Left ventricle myocardium inferior (tissue), 1 donor: ENCODE data around the gene CIT. TPM values are rescaled to one million over a fixed set of nuclear protein-coding genes. Genes with fewer than 3 reads are reported as not detected.

Experiments
- DNase-seq: peaks from one replicate; pipeline ENCODE4 v3.0.0-alpha.2; 2020
- H3K27ac ChIP-seq: fragments of 200-600 bp; replicated peaks from 2 replicates; pipeline ENCODE4 v1.8.0; 2021
- H3K27me3 ChIP-seq: fragments of 200-600 bp; 2 replicates; pipeline ENCODE4 v1.8.0; 2021; ENCODE audit warnings: low read depth
- H3K36me3 ChIP-seq: fragments of 200-600 bp; 2 replicates; pipeline ENCODE4 v1.8.0; 2021
- H3K4me1 ChIP-seq: fragments of 200-600 bp; 2 replicates; pipeline ENCODE4 v1.8.0; 2021
- H3K4me3 ChIP-seq: fragments of 200-600 bp; 2 replicates; pipeline ENCODE4 v1.8.0; 2021; ENCODE audit warnings: mild to moderate bottlenecking, moderate library complexity
- H3K9me3 ChIP-seq: fragments of 200-600 bp; replicated peaks from 2 replicates; pipeline ENCODE4 v1.8.0; 2021
- CTCF ChIP-seq: fragments of 200-600 bp; IDR thresholded peaks from 2 replicates; pipeline ENCODE4 v1.8.0; 2021; ENCODE audit warnings: antibody characterized with exemption, mild to moderate bottlenecking, borderline replicate concordance
- intact Hi-C: fragments of 100-400 bp; cut with micrococcal nuclease; formaldehyde crosslinking; loops from one replicate; pipeline ENCODE4 v1.11.0; 2022
- total RNA-seq: library from RNA; stranded (reverse); fragmentation: NEBNext Ultra II Directional; extraction: Animal tissue kit (Norgen Biotek cat#: 25700); gene quantifications from one replicate; pipeline ENCODE4 v1.2.1, GENCODE V29; 2021
- donor health status: DM: no; HTN: yes; CAD: no; lungs with severe emphysema.

CIT gene
- total RNA-seq, 1 donor from 2014 or later: 0.96 TPM

- no peak for DNase-seq
- intact Hi-C loops: no loop called here
These were observed 142.0 kb downstream of the CIT start for GRCh38 chr12:119735079-119735478.

GRCh38 chr12:119730381-119730780 is 146.7 kb downstream of the CIT start:
- no peak for TF ChIP-seq CTCF
- Histone ChIP-seq H3K27ac (no peak overlapping the region), H3K4me1 (no peaks in the 10 kb centered on the region), H3K36me3 (no peaks in the 10 kb centered on the region), H3K27me3 (no peaks in the 10 kb centered on the region), H3K4me3 (no peak overlapping the region), H3K9me3 (no peaks in the 10 kb centered on the region)
- DNase-seq: no peak
- intact Hi-C loops: no loop called here

More at GRCh38 chr12:119735079-119735478, 142.0 kb downstream of the CIT start:
- H3K27ac ChIP-seq: no peak overlapping the region
- H3K27me3 ChIP-seq: no peaks in the 10 kb centered on the region
- no peak overlapping the region for H3K4me3 ChIP-seq
- H3K9me3 ChIP-seq: no peaks in the 10 kb centered on the region
- no peak for TF ChIP-seq CTCF
- H3K4me1 ChIP-seq: no peaks in the 10 kb centered on the region
- H3K36me3 ChIP-seq: no peaks in the 10 kb centered on the region

GRCh38 chr12:119729871-119730270 is 147.2 kb downstream of the CIT start:
- no peaks in the 10 kb centered on the region for H3K27me3 ChIP-seq
- intact Hi-C loops: no loop called here
- no peaks in the 10 kb centered on the region for H3K36me3 ChIP-seq
- H3K4me3 ChIP-seq: no peak overlapping the region
- DNase-seq: no peak
- no peak for TF ChIP-seq CTCF
- H3K4me1 ChIP-seq: no peaks in the 10 kb centered on the region
- no peak overlapping the region for H3K27ac ChIP-seq
- no peaks in the 10 kb centered on the region for H3K9me3 ChIP-seq

GRCh38 chr12:119728444-119728745 is 148.7 kb downstream of the CIT start:
- Histone ChIP-seq H3K4me1 (no peaks in the 10 kb centered on the region), H3K36me3 (no peaks in the 10 kb centered on the region), H3K9me3 (no peaks in the 10 kb centered on the region), H3K4me3 (no peak overlapping the region), H3K27ac (no peak overlapping the region), H3K27me3 (no peaks in the 10 kb centered on the region)
- no peak for DNase-seq
- TF ChIP-seq CTCF: no peak
- intact Hi-C loops: no loop called here

GRCh38 chr12:119727600-119728443 is 149.3 kb downstream of the CIT start:
- Histone ChIP-seq H3K36me3 (no peaks in the 10 kb centered on the region), H3K27ac (no peak overlapping the region), H3K9me3 (no peaks in the 10 kb centered on the region), H3K4me1 (no peaks in the 10 kb centered on the region), H3K27me3 (no peaks in the 10 kb centered on the region), H3K4me3 (no peak overlapping the region)
- DNase-seq: no peak
- no peak for TF ChIP-seq CTCF
- intact Hi-C loops: no loop called here
